Fibroblast of villous mesenchyme (primary cell): Measurements from ENCODE around the gene PKD1. TPM values are rescaled to one million over a fixed set of nuclear protein-coding genes. Genes with fewer than 3 reads are reported as not detected.
A peak's percentile ranks its signal among the peaks of the same experiment; 100 is the strongest.

ENCODE experiments used
- DNase-seq: peaks from one replicate; pipeline ENCODE4 v3.0.0-alpha.2; 2010; ENCODE audit warnings: low read depth
- H3K4me3 ChIP-seq: 2 replicates; pipeline ENCODE4 v1.5.1; 2011; ENCODE audit warnings: low read depth, mild to moderate bottlenecking, low read length
- total RNA-seq: library from RNA; depleted of rRNA; stranded (reverse); fragments of >200 nt; gene quantifications from 2 replicates; pipeline ENCODE4 v1.2.3, GENCODE V29; 2012
- TF ChIP-seq, protein P1 (sequence below): IDR thresholded peaks from 2 replicates; pipeline ENCODE4 v1.5.1; 2012; ENCODE audit warnings: low read depth, mild to moderate bottlenecking, low read length; ENCODE audit not compliant: insufficient read depth

The PKD1 gene
- total RNA-seq, 1 donor, result 139 TPM

DNA sequence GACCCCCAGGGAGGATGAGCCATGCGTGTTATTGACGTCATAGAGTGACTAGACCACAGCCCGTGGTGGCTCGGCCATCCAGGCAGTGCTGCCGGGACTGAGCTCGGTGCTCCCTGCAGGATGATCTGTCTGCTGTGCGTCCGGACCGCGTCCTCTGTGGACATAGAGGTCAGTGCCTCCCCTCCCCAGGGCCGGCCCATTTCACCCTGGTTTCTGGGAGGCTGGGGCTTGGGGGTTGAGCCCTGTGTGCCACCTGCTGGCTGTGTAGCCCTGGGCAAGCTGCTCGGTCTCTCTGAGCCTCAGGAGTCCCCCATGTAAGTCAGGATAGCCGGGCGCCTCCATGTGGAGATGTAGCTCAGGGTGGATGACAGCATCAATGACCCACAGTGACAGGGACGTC is 79.6 kb downstream of the PKD1 start:
- TF ChIP-seq, protein P1, sequence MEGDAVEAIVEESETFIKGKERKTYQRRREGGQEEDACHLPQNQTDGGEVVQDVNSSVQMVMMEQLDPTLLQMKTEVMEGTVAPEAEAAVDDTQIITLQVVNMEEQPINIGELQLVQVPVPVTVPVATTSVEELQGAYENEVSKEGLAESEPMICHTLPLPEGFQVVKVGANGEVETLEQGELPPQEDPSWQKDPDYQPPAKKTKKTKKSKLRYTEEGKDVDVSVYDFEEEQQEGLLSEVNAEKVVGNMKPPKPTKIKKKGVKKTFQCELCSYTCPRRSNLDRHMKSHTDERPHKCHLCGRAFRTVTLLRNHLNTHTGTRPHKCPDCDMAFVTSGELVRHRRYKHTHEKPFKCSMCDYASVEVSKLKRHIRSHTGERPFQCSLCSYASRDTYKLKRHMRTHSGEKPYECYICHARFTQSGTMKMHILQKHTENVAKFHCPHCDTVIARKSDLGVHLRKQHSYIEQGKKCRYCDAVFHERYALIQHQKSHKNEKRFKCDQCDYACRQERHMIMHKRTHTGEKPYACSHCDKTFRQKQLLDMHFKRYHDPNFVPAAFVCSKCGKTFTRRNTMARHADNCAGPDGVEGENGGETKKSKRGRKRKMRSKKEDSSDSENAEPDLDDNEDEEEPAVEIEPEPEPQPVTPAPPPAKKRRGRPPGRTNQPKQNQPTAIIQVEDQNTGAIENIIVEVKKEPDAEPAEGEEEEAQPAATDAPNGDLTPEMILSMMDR, result peak; percentile 53
- no peak overlapping the region for H3K4me3 ChIP-seq
- DNase-seq, result peak; percentile 45

DNA sequence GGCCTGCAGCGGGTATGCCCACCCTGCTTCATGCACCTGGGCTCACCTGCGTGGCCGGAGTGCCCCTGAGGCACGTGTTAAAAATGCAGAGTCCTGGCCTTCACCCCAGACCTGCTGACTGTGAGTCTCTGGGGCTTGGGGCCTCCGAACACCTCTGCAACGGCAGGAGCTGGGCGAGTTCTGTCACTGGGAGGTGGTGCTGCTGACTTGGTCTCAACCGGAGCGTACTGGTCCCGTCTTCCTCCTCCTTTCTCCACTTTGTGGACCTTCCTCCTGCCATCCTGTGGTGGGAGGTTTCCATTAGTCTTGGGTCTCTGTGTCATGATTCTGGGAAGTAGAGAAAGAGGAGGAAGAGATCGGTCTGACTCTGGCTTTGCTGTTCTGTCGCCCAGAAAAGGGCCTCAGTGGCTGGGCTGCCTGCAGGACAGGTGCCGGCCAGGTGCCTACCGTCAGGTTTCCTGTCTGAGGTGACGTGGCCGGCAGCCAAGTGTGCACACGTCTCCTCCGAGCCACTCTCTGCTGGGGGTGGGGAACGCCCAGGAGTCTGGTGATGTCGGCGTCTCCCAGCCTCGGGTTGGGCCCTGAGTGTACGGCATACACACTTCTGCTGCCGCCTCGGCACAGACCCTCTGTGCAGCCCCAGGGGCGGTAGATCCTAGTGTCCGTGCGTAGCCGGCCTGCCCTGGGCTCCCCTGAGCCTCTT is 81.0 kb downstream of the PKD1 start:
- TF ChIP-seq, protein P1, result no peak
- H3K4me3 ChIP-seq, result no peak overlapping the region
- no peak for DNase-seq

DNA sequence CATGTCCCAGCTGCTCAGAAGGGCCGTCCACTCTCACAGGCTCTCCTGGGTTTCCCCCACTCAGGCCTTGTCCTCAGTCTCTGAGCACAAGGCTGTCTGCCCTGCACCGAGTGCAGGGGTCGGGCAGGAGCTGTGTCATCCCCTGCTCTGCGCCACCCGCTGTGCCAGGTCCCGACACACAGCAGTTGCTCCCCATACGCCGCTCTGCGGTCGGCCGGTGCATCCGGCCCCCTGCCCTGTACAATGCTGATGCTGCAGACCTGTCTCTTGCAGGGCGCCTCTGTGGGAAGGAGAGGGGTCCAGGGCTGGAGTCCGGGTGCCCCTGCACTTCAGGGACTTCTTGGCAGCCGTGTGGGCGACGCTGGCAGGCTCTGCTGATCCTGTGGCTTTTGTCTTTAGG is 81.8 kb downstream of the PKD1 start:
- H3K4me3 ChIP-seq, result no peak overlapping the region
- no peak for DNase-seq
- TF ChIP-seq, protein P1, result no peak

DNA sequence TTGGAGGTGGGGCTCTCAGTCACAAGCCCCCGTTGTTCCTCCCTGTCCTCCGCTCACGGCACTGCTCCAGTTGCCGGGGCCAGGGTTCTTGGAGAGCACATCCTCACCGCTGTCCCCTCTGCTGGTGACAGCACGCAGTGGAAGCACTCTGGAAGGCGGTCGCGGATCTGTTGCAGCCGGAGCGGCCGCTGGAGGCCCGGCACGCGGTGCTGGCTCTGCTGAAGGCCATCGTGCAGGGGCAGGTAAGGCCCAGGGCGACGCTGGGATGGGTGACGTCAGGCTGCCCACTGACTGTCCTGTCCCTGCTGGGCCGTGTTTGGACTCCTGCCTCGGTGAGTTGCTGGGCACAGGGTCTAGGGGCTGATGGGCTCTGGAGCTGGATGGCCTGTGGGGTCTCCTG is 82.5 kb downstream of the PKD1 start:
- TF ChIP-seq, protein P1, result no peak
- no peak overlapping the region for H3K4me3 ChIP-seq
- no peak for DNase-seq

DNA sequence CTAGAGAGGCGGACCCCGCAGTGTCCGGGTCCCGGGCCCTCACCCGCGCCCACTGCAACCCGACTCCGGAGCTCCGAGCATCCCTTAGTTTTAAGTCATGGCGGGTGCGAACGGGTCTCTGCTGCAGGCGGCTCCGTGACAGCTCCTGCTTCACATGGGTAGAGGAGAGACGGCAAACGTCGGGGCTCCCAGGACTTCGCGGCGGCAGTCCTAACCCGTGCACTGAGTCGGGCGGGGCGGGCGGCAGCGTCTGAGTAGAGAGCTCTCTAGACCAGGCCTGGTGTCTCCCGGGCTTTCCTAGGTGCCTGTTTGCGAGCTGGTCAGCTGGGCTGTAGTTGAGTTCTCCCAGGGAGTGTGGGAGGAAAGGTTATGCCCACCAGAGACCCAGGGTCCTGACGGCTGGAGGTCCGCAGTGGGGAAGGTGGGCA is 87.6 kb downstream of the PKD1 start:
- H3K4me3 ChIP-seq, result peak overlapping the region; percentile 82
- TF ChIP-seq, protein P1, result no peak
- DNase-seq, result no peak

DNA sequence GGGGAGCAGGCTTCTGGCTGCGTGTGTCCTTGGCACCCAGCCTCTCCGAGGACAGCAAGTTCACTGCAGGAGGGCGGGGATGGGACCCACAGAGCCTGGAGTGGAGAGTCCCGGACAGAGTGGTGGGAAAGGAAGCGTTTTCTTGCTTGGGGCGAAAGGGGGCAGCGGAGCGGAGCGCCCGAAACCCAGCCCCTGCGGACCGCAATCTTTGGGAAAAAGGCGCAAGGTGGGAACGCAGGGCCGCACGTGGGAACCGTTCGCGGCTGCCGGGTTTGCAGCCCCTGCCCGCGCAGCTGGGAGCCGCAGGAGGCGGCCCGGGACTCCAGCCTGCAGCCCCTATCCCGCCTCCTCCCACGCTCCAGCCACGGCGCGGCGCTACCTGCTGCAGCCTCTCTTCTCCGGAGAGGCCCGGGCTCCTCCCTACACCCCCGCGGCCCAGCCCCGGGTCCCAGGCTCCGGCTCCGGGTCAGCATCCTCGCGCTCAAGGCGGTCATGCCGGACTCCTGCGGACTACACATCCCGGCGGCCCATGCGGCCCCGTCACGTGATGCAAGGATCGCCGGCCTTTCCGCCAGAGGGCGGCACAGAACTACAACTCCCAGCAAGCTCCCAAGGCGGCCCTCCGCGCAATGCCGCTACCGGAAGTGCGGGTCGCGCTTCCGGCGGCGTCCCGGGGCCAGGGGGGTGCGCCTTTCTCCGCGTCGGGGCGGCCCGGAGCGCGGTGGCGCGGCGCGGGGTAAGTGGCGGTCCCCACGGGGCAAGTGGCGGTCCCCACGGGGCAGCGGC is 88.2 kb downstream of the PKD1 start, which contains the start of the genes NTHL1 and TSC2:
NTHL1 (minus strand) TSS at position 505 of the 786 bp plus-strand sequence; CDS start at position 494, 11 bp downstream.
TSC2 (plus strand) TSS at position 656 of the 786 bp plus-strand sequence. CDS start 631 bp downstream, outside the sequence.
- peak; percentile 97 for DNase-seq
- TF ChIP-seq, protein P1, result peak; percentile 38
- peak within 1 kb of the TSS; percentile 82 for H3K4me3 ChIP-seq
